PFSK-1 (cell line): ENCODE measurements around the gene ZG16B.

Experiments
- POLR2AphosphoS5 ChIP-seq: IDR thresholded peaks from 2 replicates; pipeline ENCODE4 v1.6.1; 2012; ENCODE audit warnings: low read depth, mild to moderate bottlenecking, control low read depth, low read length, moderate library complexity
- SIN3A ChIP-seq: IDR thresholded peaks from 2 replicates; pipeline ENCODE4 v1.6.1; 2012; ENCODE audit warnings: mild to moderate bottlenecking, low read length, moderate library complexity, borderline replicate concordance; ENCODE audit not compliant: insufficient read depth
- TAF1 ChIP-seq: IDR thresholded peaks from 2 replicates; pipeline ENCODE4 v1.6.1; 2012; ENCODE audit warnings: low read length, control low read depth, borderline replicate concordance; ENCODE audit not compliant: insufficient read depth

DNA sequence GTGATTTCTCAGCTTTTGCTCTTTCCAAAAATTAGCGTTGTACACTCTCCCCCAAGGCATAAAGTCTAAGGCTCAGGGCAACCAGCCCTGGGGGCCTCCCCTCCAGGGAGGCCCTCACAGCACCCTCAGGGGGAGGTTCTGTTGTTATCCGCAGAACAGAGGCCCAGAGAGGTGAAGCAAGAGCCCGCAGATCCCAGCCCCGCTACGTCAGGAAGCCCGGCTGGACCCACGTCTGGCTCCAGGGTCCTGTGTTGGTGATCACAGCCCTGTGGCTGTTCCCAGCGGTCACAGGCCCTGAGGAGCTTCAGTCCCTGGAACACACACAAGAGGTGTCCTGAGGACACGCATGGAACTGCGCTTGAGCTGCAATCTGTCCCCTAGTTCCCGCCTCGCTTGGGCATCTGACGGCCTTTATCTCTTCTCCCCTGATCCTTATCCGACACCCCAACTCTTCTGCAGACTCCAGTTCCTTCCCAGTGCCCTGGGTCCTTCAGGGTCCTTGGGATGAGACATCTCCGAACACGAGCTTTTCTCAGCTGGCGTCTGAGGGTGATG lies 1.1 kb upstream of the ZG16B start:
- no peak for TF ChIP-seq POLR2AphosphoS5
- TF ChIP-seq TAF1: no peak
- no peak for TF ChIP-seq SIN3A
